ENCODE results near the gene SPECC1L.

Gene SPECC1L

GRCh38 chr22:24359452-24360120 lies 89.0 kb downstream of the SPECC1L start:
- no peak for DNase-seq (ENCODE audit: low spot score)

- DNase-seq (ENCODE audit: low spot score): no peak
Measured at GRCh38 chr22:24361976-24362646, 91.5 kb downstream of the SPECC1L start.

- DNase-seq (ENCODE audit: low spot score): no peak
Measured at GRCh38 chr22:24363243-24363642, 92.6 kb downstream of the SPECC1L start.

- no peak for DNase-seq (ENCODE audit: low spot score)
Measured at GRCh38 chr22:24366701-24367100, 96.1 kb downstream of the SPECC1L start.

GRCh38 chr22:24367841-24368240 lies 97.2 kb downstream of the SPECC1L start:
- DNase-seq (ENCODE audit: low spot score): peak; percentile 19

- no peak for DNase-seq (ENCODE audit: low spot score)
Measured at GRCh38 chr22:24370401-24370800, 99.8 kb downstream of the SPECC1L start.

GRCh38 chr22:24376002-24376401 lies 105.4 kb downstream of the SPECC1L start:
- DNase-seq (ENCODE audit: low spot score): no peak

- no peak for DNase-seq (ENCODE audit: low spot score)
Measured at GRCh38 chr22:24376586-24376985, 106.0 kb downstream of the SPECC1L start.

- no peak for DNase-seq (ENCODE audit: low spot score)
Measured at GRCh38 chr22:24379536-24379935, 108.9 kb downstream of the SPECC1L start.

- no peak for DNase-seq (ENCODE audit: low spot score)
Measured at GRCh38 chr22:24380220-24380904, 109.7 kb downstream of the SPECC1L start.

GRCh38 chr22:24380905-24381230 lies 110.2 kb downstream of the SPECC1L start:
- DNase-seq (ENCODE audit: low spot score): no peak

- no peak for DNase-seq (ENCODE audit: low spot score)
Measured at GRCh38 chr22:24383061-24383460, 112.4 kb downstream of the SPECC1L start.

- no peak for DNase-seq (ENCODE audit: low spot score)
Measured at GRCh38 chr22:24384131-24384530, 113.5 kb downstream of the SPECC1L start.

GRCh38 chr22:24386937-24387471 lies 116.4 kb downstream of the SPECC1L start:
- no peak for DNase-seq (ENCODE audit: low spot score)

- no peak for DNase-seq (ENCODE audit: low spot score)
Measured at GRCh38 chr22:24389680-24390079, 119.0 kb downstream of the SPECC1L start.

- no peak for DNase-seq (ENCODE audit: low spot score)
Measured at GRCh38 chr22:24390156-24390555, 119.5 kb downstream of the SPECC1L start.

GRCh38 chr22:24390576-24390975 lies 119.9 kb downstream of the SPECC1L start:
- DNase-seq (ENCODE audit: low spot score): no peak

- DNase-seq (ENCODE audit: low spot score): peak; percentile 55
Measured at GRCh38 chr22:24391836-24392217, 121.2 kb downstream of the SPECC1L start.

- no peak for DNase-seq (ENCODE audit: low spot score)
Measured at GRCh38 chr22:24392218-24392931, 121.7 kb downstream of the SPECC1L start.

GRCh38 chr22:24393012-24393559 lies 122.5 kb downstream of the SPECC1L start:
- no peak for DNase-seq (ENCODE audit: low spot score)

- DNase-seq (ENCODE audit: low spot score): no peak
Measured at GRCh38 chr22:24393848-24394247, 123.2 kb downstream of the SPECC1L start.

GRCh38 chr22:24394254-24394653 lies 123.6 kb downstream of the SPECC1L start:
- no peak for DNase-seq (ENCODE audit: low spot score)

All from hepatic stellate cell (primary cell).